DND-41 (cell line): ENCODE data around the gene PUSL1.
A peak's percentile ranks its signal among the peaks of the same experiment; 100 is the strongest.

Source experiments
- ATAC-seq: fragments of 200-7000 bp; cut with Tn5 transposase; 3 replicates; pipeline ENCODE4 v1.9.1; 2021; ENCODE audit warnings: low read depth; ENCODE audit not compliant: insufficient read depth
- DNase-seq: peaks from one replicate; pipeline ENCODE4 v3.0.0-alpha.2; 2020
- H2AFZ ChIP-seq: 2 replicates; pipeline ENCODE4 v1.6.0; 2012; ENCODE audit warnings: low read depth, low read length
- H3K27ac ChIP-seq: 2 replicates; pipeline ENCODE4 v1.5.1; 2012; ENCODE audit warnings: low read length, inconsistent platforms
- H3K27me3 ChIP-seq: fragments of 200-600 bp; sonication (generic); 2 replicates; pipeline ENCODE4 v1.6.0; 2012; ENCODE audit warnings: low read length, mild to moderate bottlenecking, inconsistent platforms; ENCODE audit not compliant: insufficient read depth, poor library complexity
- H3K36me3 ChIP-seq: 2 replicates; pipeline ENCODE4 v1.5.1; 2012; ENCODE audit warnings: low read length, inconsistent platforms; ENCODE audit not compliant: insufficient read depth
- H3K4me1 ChIP-seq: 2 replicates; pipeline ENCODE4 v1.5.1; 2012; ENCODE audit warnings: mild to moderate bottlenecking, low read length; ENCODE audit not compliant: insufficient read depth
- H3K4me2 ChIP-seq: 2 replicates; pipeline ENCODE4 v1.6.0; 2012; ENCODE audit warnings: mild to moderate bottlenecking, moderate library complexity, low read length, inconsistent platforms; ENCODE audit not compliant: insufficient read depth
- H3K4me3 ChIP-seq, 2 experiments: fragments of 200-600 bp in 1 of 2; shearing (Covaris generic) in 1 of 2; 2 replicates each; pipeline ENCODE4 v1.5.1; 2012 to 2016; ENCODE audit warnings: inconsistent platforms in 2 of 2, low read length in 2 of 2, mild to moderate bottlenecking in 2 of 2, low read depth in 1 of 2, moderate library complexity in 1 of 2
- H3K79me2 ChIP-seq: 2 replicates; pipeline ENCODE4 v1.6.0; 2012; ENCODE audit warnings: low read length, inconsistent platforms; ENCODE audit not compliant: insufficient read depth
- H3K9ac ChIP-seq: 2 replicates; pipeline ENCODE4 v1.6.0; 2012; ENCODE audit warnings: low read depth, mild to moderate bottlenecking, inconsistent platforms, low read length, moderate library complexity
- H3K9me3 ChIP-seq: 2 replicates; pipeline ENCODE4 v1.5.1; 2012; ENCODE audit warnings: low read length, moderate library complexity, mild to moderate bottlenecking, inconsistent platforms; ENCODE audit not compliant: insufficient read depth, severe bottlenecking
- H4K20me1 ChIP-seq: 2 replicates; pipeline ENCODE4 v1.6.0; 2012; ENCODE audit warnings: low read length; ENCODE audit not compliant: insufficient read depth
- CTCF ChIP-seq: IDR thresholded peaks from 2 replicates; pipeline ENCODE4 v1.5.1; 2012; ENCODE audit warnings: borderline replicate concordance, low read length, moderate library complexity, mild to moderate bottlenecking; ENCODE audit not compliant: poor library complexity, severe bottlenecking; ENCODE audit errors: extremely low read depth
- EZH2 ChIP-seq: IDR thresholded peaks from 3 replicates; pipeline ENCODE4 v1.6.1; 2012; ENCODE audit warnings: borderline replicate concordance, low read depth, mild to moderate bottlenecking, moderate library complexity, low read length, inconsistent platforms; ENCODE audit not compliant: severe bottlenecking

The PUSL1 gene

DNA sequence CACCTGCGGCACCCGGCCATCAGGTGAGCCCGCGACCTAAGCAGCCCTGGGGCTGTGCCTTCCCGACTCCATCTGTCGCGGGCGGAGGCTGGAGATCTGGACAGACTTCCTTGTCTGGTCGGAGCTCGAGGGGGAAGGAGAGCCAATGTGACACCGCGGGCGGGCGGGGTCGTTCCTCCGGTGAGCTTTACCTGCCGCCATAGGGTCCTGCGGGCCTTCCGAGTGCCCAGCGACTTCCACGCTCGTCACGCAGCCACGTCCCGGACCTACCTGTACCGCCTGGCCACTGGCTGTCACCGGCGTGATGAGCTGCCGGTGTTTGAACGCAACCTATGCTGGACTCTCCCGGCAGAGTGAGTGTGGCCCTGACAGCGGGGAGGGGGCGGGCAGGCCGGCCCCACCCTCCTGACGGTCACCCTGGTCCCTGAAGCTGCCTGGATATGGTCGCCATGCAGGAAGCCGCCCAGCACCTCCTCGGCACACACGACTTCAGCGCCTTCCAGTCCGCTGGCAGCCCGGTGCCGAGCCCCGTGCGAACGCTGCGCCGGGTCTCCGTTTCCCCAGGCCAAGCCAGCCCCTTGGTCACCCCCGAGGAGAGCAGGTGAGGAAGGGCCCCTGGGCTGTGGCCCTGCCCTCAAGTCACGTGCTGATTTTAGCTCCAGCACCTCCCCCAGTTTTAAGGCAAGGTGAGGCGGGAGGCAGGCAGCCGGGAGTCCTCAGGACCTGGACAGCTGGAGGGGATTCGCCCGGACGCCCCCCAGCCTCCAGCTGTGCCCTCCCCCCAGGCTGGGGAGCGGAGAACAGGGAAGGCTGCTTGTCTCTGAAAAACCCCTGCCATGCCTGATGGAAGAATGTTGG, 1.1 kb downstream of the PUSL1 start:
- Histone ChIP-seq H3K9me3 (no peaks in the 10 kb centered on the region), H3K9ac (peak overlapping the region; percentile 96), H3K4me3 (peak overlapping the region; percentile 74 to 96), H4K20me1 (peaks cover 64% of the 10 kb centered on the region), H2AFZ (no peak overlapping the region), H3K27me3 (no peaks in the 10 kb centered on the region), H3K79me2 (peaks cover 77% of the 10 kb centered on the region), H3K4me1 (peaks cover 46% of the 10 kb centered on the region), H3K4me2 (peak overlapping the region; percentile 76), H3K36me3 (peaks cover 57% of the 10 kb centered on the region), H3K27ac (peak overlapping the region; percentile 79)
- no peak for ATAC-seq
- no peak for TF ChIP-seq EZH2
- no peak for TF ChIP-seq CTCF
- no peak for DNase-seq

- H4K20me1 ChIP-seq, result peaks cover 64% of the 10 kb centered on the region
- H3K9me3 ChIP-seq, result no peaks in the 10 kb centered on the region
- H3K4me2 ChIP-seq, result peak overlapping the region; percentile 76
- no peak overlapping the region for H2AFZ ChIP-seq
- no peak overlapping the region for H3K27ac ChIP-seq
- TF ChIP-seq EZH2, result no peak
- no peak for TF ChIP-seq CTCF
- ATAC-seq (no peak), DNase-seq (no peak)
- peaks cover 43% of the 10 kb centered on the region for H3K4me1 ChIP-seq
- peaks cover 63% of the 10 kb centered on the region for H3K36me3 ChIP-seq
- peak overlapping the region; percentile 96; the same call in 1 of the 2 replicates for H3K9ac ChIP-seq
- H3K79me2 ChIP-seq, result peaks cover 77% of the 10 kb centered on the region
- no peaks in the 10 kb centered on the region for H3K27me3 ChIP-seq
- H3K4me3 ChIP-seq, result peak overlapping the region in 1 of 2 experiments; percentile 96; a peak in 2 of 4 replicates
Observed at GRCh38 chr1:1310109-1310385, 1.6 kb downstream of the PUSL1 start.

- H4K20me1 ChIP-seq, result peaks cover 65% of the 10 kb centered on the region
- ATAC-seq, result no peak
Observed at GRCh38 chr1:1310476-1311053, 2.2 kb downstream of the PUSL1 start.

More at GRCh38 chr1:1310476-1311053, 2.2 kb downstream of the PUSL1 start:
- Histone ChIP-seq H3K4me2 (peak overlapping the region; percentile 76; the same call in 1 of the 2 replicates), H3K79me2 (peaks cover 76% of the 10 kb centered on the region), H3K9me3 (no peaks in the 10 kb centered on the region), H3K4me1 (peaks cover 37% of the 10 kb centered on the region), H3K4me3 (peak overlapping the region in 1 of 2 experiments; percentile 96; a peak in 1 of 4 replicates), H2AFZ (no peak overlapping the region), H3K36me3 (peaks cover 67% of the 10 kb centered on the region), H3K27ac (no peak overlapping the region), H3K9ac (peak overlapping the region; percentile 96; the same call in 1 of the 2 replicates), H3K27me3 (no peaks in the 10 kb centered on the region)
- no peak for DNase-seq
- no peak for TF ChIP-seq CTCF
- no peak for TF ChIP-seq EZH2
